Mesendoderm (in vitro differentiated cells): Measurements from ENCODE around the gene BTBD10.

Source experiments
- DNase-seq: peaks from one replicate; pipeline ENCODE4 v3.0.0; 2013
- H2AK5ac ChIP-seq: 2 replicates; pipeline ENCODE4 v1.6.1; 2013; ENCODE audit warnings: low read length, inconsistent platforms
- H2BK120ac ChIP-seq: 2 replicates; pipeline ENCODE4 v1.6.1; 2013; ENCODE audit warnings: low read depth, mild to moderate bottlenecking, low read length, moderate library complexity, mixed read lengths
- H2BK15ac ChIP-seq: replicated peaks from 2 replicates; pipeline ENCODE4 v1.6.1; 2013; ENCODE audit warnings: low read depth, mild to moderate bottlenecking, moderate library complexity
- H2BK5ac ChIP-seq: 2 replicates; pipeline ENCODE4 v1.6.1; 2013; ENCODE audit warnings: low read length, inconsistent platforms
- H3K18ac ChIP-seq: 2 replicates; pipeline ENCODE4 v1.6.1; 2013; ENCODE audit warnings: mild to moderate bottlenecking, low read length, mixed read lengths
- H3K23ac ChIP-seq: one replicate; pipeline ENCODE4 v1.6.1; 2013; ENCODE audit warnings: low read length
- H3K27ac ChIP-seq: 2 replicates; pipeline ENCODE4 v1.5.1; 2013; ENCODE audit warnings: low read depth, mild to moderate bottlenecking, inconsistent platforms, low read length, moderate library complexity
- H3K27me3 ChIP-seq: 2 replicates; pipeline ENCODE4 v1.6.1; 2013; ENCODE audit warnings: low read length, control low read depth, mild to moderate bottlenecking, inconsistent platforms; ENCODE audit not compliant: insufficient read depth, poor library complexity
- H3K36me3 ChIP-seq: 2 replicates; pipeline ENCODE4 v1.6.1; 2013; ENCODE audit warnings: low read length, inconsistent platforms; ENCODE audit not compliant: control insufficient read depth, insufficient read depth
- H3K4ac ChIP-seq: one replicate; pipeline ENCODE4 v1.6.1; 2013; ENCODE audit warnings: low read depth, mild to moderate bottlenecking, low read length, moderate library complexity
- H3K4me1 ChIP-seq: 2 replicates; pipeline ENCODE4 v1.6.1; 2013; ENCODE audit warnings: low read depth, low read length, inconsistent platforms; ENCODE audit not compliant: control insufficient read depth
- H3K4me2 ChIP-seq: 2 replicates; pipeline ENCODE4 v1.6.1; 2013; ENCODE audit warnings: low read length
- H3K4me3 ChIP-seq: 2 replicates; pipeline ENCODE4 v1.5.1; 2013; ENCODE audit warnings: mild to moderate bottlenecking, low read length
- H3K56ac ChIP-seq: one replicate; pipeline ENCODE4 v1.6.1; 2013; ENCODE audit warnings: low read length
- H3K79me1 ChIP-seq: 2 replicates; pipeline ENCODE4 v1.6.1; 2013; ENCODE audit warnings: low read length, inconsistent platforms
- H3K79me2 ChIP-seq: 2 replicates; pipeline ENCODE4 v1.6.1; 2013; ENCODE audit warnings: mild to moderate bottlenecking, low read length; ENCODE audit not compliant: control insufficient read depth, insufficient read depth
- H3K9ac ChIP-seq: 2 replicates; pipeline ENCODE4 v1.6.1; 2013; ENCODE audit warnings: low read length, inconsistent platforms
- H4K5ac ChIP-seq: one replicate; pipeline ENCODE4 v1.6.1; 2013; ENCODE audit warnings: low read length
- H4K8ac ChIP-seq: one replicate; pipeline ENCODE4 v1.6.1; 2013; ENCODE audit warnings: low read depth, mild to moderate bottlenecking, control low read depth, low read length, moderate library complexity
- WGBS: extraction: QIAGEN DNeasy Blood & Tissue Kit; methylation state at CpG from one replicate; pipeline ENCODE4 v1.1.7; 2013; ENCODE audit warnings: low lambda C conversion rate, missing lambda C conversion rate; ENCODE audit not compliant: insufficient coverage; ENCODE audit errors: extremely low coverage; 5-methylcytosine and 5-hydroxymethylcytosine counted together

The BTBD10 gene

GRCh38 chr11:13349046-13349445 lies 114.0 kb downstream of the BTBD10 start:
- Histone ChIP-seq H3K4me1 (no peaks in the 10 kb centered on the region), H3K4me2 (no peak overlapping the region), H3K27me3 (no peaks in the 10 kb centered on the region), H3K79me1 (no peaks in the 10 kb centered on the region), H3K56ac (no peak overlapping the region), H3K4me3 (no peak overlapping the region), H2BK15ac (no peak overlapping the region), H3K36me3 (no peaks in the 10 kb centered on the region), H3K18ac (no peak overlapping the region), H3K27ac (no peak overlapping the region), H2BK5ac (no peak overlapping the region), H4K8ac (no peak overlapping the region), H3K9ac (no peak overlapping the region), H3K4ac (no peak overlapping the region), H4K5ac (no peak overlapping the region), H2AK5ac (no peak overlapping the region), H2BK120ac (no peak overlapping the region), H3K23ac (no peak overlapping the region), H3K79me2 (no peaks in the 10 kb centered on the region)
- DNase-seq, result no peak
- WGBS, result no CpG with 5 or more reads among the region's 6 CpGs

- Histone ChIP-seq H3K27me3 (no peaks in the 10 kb centered on the region), H3K27ac (no peak overlapping the region), H2BK15ac (no peak overlapping the region), H2BK120ac (no peak overlapping the region), H3K79me2 (no peaks in the 10 kb centered on the region), H3K56ac (no peak overlapping the region), H4K5ac (no peak overlapping the region), H3K18ac (no peak overlapping the region), H3K79me1 (no peaks in the 10 kb centered on the region), H3K4me3 (no peak overlapping the region), H3K4ac (no peak overlapping the region), H3K4me2 (no peak overlapping the region), H2BK5ac (no peak overlapping the region), H2AK5ac (no peak overlapping the region), H3K36me3 (no peaks in the 10 kb centered on the region), H3K9ac (no peak overlapping the region), H4K8ac (no peak overlapping the region), H3K23ac (no peak overlapping the region), H3K4me1 (no peaks in the 10 kb centered on the region)
- no peak for DNase-seq
- no CpG with 5 or more reads among the region's 3 CpGs for WGBS
These were observed 114.7 kb downstream of the BTBD10 start for GRCh38 chr11:13348305-13348704.

- no peak overlapping the region for H3K9ac ChIP-seq
- WGBS, result no CpG with 5 or more reads among the region's 7 CpGs
- no peak for DNase-seq
- H4K8ac ChIP-seq, result no peak overlapping the region
- no peak overlapping the region for H3K56ac ChIP-seq
- H3K4me3 ChIP-seq, result no peak overlapping the region
- no peak overlapping the region for H2BK5ac ChIP-seq
- H3K36me3 ChIP-seq, result no peaks in the 10 kb centered on the region
- no peak overlapping the region for H2BK120ac ChIP-seq
- H3K4me1 ChIP-seq, result no peaks in the 10 kb centered on the region
- no peak overlapping the region for H2BK15ac ChIP-seq
- no peak overlapping the region for H3K4me2 ChIP-seq
- H3K27ac ChIP-seq, result no peak overlapping the region
- H4K5ac ChIP-seq, result no peak overlapping the region
- no peaks in the 10 kb centered on the region for H3K79me2 ChIP-seq
- H3K79me1 ChIP-seq, result no peaks in the 10 kb centered on the region
- H3K27me3 ChIP-seq, result no peaks in the 10 kb centered on the region
- H3K23ac ChIP-seq, result no peak overlapping the region
- H3K4ac ChIP-seq, result no peak overlapping the region
- H3K18ac ChIP-seq, result no peak overlapping the region
- no peak overlapping the region for H2AK5ac ChIP-seq
These were observed 115.1 kb downstream of the BTBD10 start for GRCh38 chr11:13347901-13348300.

GRCh38 chr11:13346470-13346869 lies 116.6 kb downstream of the BTBD10 start:
- Histone ChIP-seq H3K79me1 (no peaks in the 10 kb centered on the region), H3K27me3 (no peaks in the 10 kb centered on the region), H4K8ac (no peak overlapping the region), H3K4me1 (no peaks in the 10 kb centered on the region), H3K4me3 (no peak overlapping the region), H2BK15ac (no peak overlapping the region), H4K5ac (no peak overlapping the region), H3K23ac (no peak overlapping the region), H2AK5ac (no peak overlapping the region), H2BK120ac (no peak overlapping the region), H3K9ac (no peak overlapping the region), H3K56ac (no peak overlapping the region), H3K27ac (no peak overlapping the region), H3K36me3 (no peaks in the 10 kb centered on the region), H2BK5ac (no peak overlapping the region), H3K4me2 (no peak overlapping the region), H3K79me2 (no peaks in the 10 kb centered on the region), H3K4ac (no peak overlapping the region), H3K18ac (no peak overlapping the region)
- DNase-seq, result no peak
- WGBS, result no CpG with 5 or more reads among the region's 5 CpGs

- H3K4ac ChIP-seq, result no peak overlapping the region
These were observed 118.2 kb downstream of the BTBD10 start for GRCh38 chr11:13344818-13345217.

GRCh38 chr11:13343931-13344717 lies 118.9 kb downstream of the BTBD10 start:
- Histone ChIP-seq H4K5ac (no peak overlapping the region), H3K27me3 (no peaks in the 10 kb centered on the region), H2BK5ac (no peak overlapping the region), H2BK120ac (no peak overlapping the region), H3K4me1 (no peaks in the 10 kb centered on the region), H2AK5ac (no peak overlapping the region), H3K23ac (no peak overlapping the region), H3K56ac (no peak overlapping the region), H3K27ac (no peak overlapping the region), H3K79me1 (no peaks in the 10 kb centered on the region), H3K18ac (no peak overlapping the region), H3K9ac (no peak overlapping the region), H2BK15ac (no peak overlapping the region), H4K8ac (no peak overlapping the region), H3K36me3 (no peaks in the 10 kb centered on the region), H3K4me2 (no peak overlapping the region), H3K79me2 (no peaks in the 10 kb centered on the region), H3K4me3 (no peak overlapping the region), H3K4ac (no peak overlapping the region)
- DNase-seq, result peak; percentile 85
- WGBS, result no CpG with 5 or more reads among the region's 10 CpGs

More at GRCh38 chr11:13344818-13345217, 118.2 kb downstream of the BTBD10 start:
- Histone ChIP-seq H3K79me2 (no peaks in the 10 kb centered on the region), H3K23ac (no peak overlapping the region), H4K8ac (no peak overlapping the region), H2BK5ac (no peak overlapping the region), H3K4me2 (no peak overlapping the region), H3K79me1 (no peaks in the 10 kb centered on the region), H3K27me3 (no peaks in the 10 kb centered on the region), H4K5ac (no peak overlapping the region), H3K9ac (no peak overlapping the region), H2AK5ac (no peak overlapping the region), H3K4me3 (no peak overlapping the region), H3K56ac (no peak overlapping the region), H3K18ac (no peak overlapping the region), H3K27ac (no peak overlapping the region), H3K4me1 (no peaks in the 10 kb centered on the region), H2BK15ac (no peak overlapping the region), H2BK120ac (no peak overlapping the region), H3K36me3 (no peaks in the 10 kb centered on the region)
- no CpG with 5 or more reads among the region's 1 CpG for WGBS
- peak; percentile 92 for DNase-seq
